Stimulated activated effector memory CD8-positive, alpha-beta T cell treated with anti-CD3 and anti-CD28 coated beads, Interleukin-12 subunit alpha, Interleukin-12 subunit beta, amount 100 ng/mL, for 72 hours (primary cell): ENCODE results near the gene SLC22A16.
"Not testable (repeated sequence)": the region's sequence is repeated elsewhere in the genome, so short reads cannot be mapped to it uniquely, and the experiment has no call there.

Experiments
- ATAC-seq: fragments of 150-1000 bp; cut with Tn5 transposase; 2 replicates; pipeline ENCODE4 v1.10.0; 2021
- DNase-seq, 2 donors: peaks; one replicate each; pipeline ENCODE4 v3.0.0; 2021 to 2022; ENCODE audit warnings: low spot score in 2 of 2
- H3K27ac Mint-ChIP-seq: one replicate; pipeline ENCODE4 v1.8.0; 2022; ENCODE audit warnings: mild to moderate bottlenecking, mixed read lengths
- H3K36me3 Mint-ChIP-seq: one replicate; pipeline ENCODE4 v1.8.0; 2022; ENCODE audit warnings: mild to moderate bottlenecking, mixed read lengths
- H3K4me1 Mint-ChIP-seq: one replicate; pipeline ENCODE4 v1.8.0; 2022; ENCODE audit warnings: mixed read lengths
- H3K4me3 Mint-ChIP-seq: one replicate; pipeline ENCODE4 v1.8.0; 2022; ENCODE audit warnings: mild to moderate bottlenecking, mixed read lengths
- H3K9me3 Mint-ChIP-seq: one replicate; pipeline ENCODE4 v1.8.0; 2022; ENCODE audit warnings: mixed read lengths

SLC22A16 gene

DNA sequence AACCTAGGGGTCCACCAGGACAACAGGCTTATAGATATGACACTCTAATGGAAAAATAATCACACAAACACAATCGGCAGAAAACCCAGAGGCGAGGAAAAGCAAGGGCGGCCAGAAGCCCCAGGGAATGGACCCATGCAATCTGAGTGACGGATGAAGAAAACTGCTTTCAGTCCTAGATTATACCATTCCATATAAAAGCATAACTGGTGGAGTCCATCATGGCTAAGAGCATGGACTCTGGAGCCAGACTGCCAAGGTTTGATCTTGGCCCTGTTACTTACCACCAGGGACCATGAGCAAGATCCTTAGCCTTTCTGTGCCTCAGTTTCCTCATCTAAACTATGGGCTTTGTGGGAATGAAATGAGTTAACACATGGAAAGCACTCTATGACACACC is 3.7 kb downstream of the SLC22A16 start:
- no peak overlapping the region for H3K27ac Mint-ChIP-seq
- DNase-seq (no peak), ATAC-seq (no peak)
- no peaks in the 10 kb centered on the region for H3K36me3 Mint-ChIP-seq
- no peak overlapping the region for H3K4me3 Mint-ChIP-seq
- H3K4me1 Mint-ChIP-seq, result peaks cover 13% of the 10 kb centered on the region
- no peaks in the 10 kb centered on the region for H3K9me3 Mint-ChIP-seq

DNA sequence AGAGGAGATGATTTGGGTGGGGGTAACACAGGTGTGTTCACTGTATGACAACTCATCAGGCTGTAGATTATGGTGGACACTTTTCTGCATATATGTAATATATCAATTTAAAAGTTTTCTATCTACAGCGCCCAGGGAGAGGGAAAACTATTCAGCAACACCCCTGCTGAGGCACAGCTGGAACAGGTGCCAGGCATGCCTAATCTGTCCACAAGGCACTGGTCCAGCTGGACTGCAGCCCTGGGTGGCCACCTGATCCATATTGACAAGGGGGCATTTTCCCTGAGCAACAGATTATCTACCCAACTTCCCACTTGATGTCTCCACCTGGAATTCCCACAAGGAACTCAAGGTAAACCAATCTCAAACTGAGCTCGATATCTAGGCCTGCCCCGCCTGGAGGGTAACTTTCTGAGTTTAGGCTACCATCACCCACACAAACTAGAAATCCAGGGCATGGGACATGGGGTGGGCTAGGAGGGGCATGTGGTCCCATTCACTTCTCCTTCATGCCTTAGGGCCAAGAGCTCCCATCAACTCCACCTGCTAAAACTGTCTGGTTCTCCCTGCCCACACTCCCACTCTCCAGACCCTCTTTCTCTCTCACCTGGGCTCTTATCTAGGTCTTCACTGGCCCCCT is 4.6 kb downstream of the SLC22A16 start:
- no peaks in the 10 kb centered on the region for H3K9me3 Mint-ChIP-seq
- H3K4me3 Mint-ChIP-seq, result no peak overlapping the region
- peaks cover 13% of the 10 kb centered on the region for H3K4me1 Mint-ChIP-seq
- no peak for ATAC-seq
- no peak for DNase-seq
- no peak overlapping the region for H3K27ac Mint-ChIP-seq
- H3K36me3 Mint-ChIP-seq, result no peaks in the 10 kb centered on the region

DNA sequence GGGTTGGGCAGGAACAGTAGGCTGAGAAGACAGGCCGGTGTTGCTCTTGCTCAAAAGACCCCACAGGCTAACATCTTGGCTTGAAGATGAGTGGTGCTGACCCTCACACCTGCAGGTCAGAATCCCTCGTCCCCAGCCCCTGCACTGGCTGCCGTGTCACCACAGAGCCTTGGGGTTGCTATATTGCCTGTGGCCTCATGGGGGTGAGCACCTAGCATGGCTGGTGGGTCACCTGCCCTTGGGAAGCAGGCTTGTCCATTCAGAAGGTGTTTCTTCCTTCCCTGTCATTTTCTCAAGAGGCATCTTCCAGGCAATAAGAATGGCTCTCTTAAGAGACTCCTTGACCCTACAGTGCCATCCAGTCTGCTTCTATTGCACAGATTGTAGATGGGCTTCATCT is 7.7 kb downstream of the SLC22A16 start:
- H3K4me1 Mint-ChIP-seq, result no peaks in the 10 kb centered on the region

DNA sequence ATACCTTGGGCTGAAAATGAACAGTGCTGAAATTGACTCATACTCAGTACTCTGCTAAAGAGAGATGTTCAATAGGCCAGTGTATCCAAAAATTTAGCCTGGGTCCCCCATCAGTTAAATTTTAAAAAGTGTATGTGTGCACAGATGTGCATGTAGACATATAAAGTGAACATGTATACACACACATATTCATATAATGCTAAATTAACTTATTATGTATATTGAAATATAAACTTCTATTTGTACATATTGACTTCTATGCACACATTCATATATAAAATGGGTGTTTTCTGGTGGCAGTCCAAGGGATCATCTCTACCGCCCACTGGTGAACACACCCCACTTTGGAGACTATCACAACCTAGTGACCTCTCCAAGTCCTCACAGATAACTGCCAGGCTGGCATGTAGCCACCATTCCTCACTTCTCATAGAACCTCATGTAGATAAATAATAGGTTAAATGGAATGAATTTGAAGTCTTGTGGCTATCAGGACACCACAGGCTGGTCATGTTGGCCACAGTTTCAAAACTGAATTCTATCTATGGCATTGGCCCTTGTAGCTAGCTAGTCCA is 8.8 kb downstream of the SLC22A16 start:
- Mint-ChIP-seq H3K27ac (no peak overlapping the region), H3K4me3 (no peak overlapping the region), H3K36me3 (no peaks in the 10 kb centered on the region), H3K4me1 (no peaks in the 10 kb centered on the region), H3K9me3 (peaks cover 9% of the 10 kb centered on the region)
- DNase-seq (no peak), ATAC-seq (no peak)

More for the DNA sequence above, 7.7 kb downstream of the SLC22A16 start:
- Mint-ChIP-seq H3K4me3 (no peak overlapping the region), H3K27ac (no peak overlapping the region), H3K9me3 (peaks cover 4% of the 10 kb centered on the region), H3K36me3 (no peaks in the 10 kb centered on the region)
- ATAC-seq (peak; percentile 14), DNase-seq (no peak)

DNA sequence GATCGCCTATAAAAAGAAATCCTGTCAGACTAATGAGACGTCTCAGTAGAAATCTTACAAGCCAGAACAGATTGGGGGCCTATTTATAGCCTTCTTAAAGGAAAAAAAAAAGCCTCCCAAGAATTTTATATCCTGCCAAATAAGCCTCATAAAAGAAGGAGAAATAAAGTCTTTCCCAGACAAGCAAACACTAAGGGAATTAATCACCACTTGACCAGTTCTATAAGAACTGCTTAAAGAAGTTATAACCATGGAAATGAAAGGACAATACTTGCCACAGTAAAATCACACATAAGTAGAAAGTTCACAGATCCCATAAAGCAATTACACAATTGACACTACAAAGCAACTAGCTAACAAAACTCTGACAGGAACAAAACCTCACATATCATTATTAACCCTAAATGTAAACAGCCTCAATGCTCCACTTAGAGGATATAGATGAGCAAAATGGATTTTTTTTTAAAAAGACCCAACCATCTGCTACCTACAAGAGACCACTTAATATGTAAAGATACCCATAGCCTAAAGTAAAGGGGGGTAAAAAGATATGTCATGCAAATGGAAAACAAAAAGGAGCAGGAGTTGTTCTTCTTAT is 13.4 kb downstream of the SLC22A16 start:
- DNase-seq (no peak), ATAC-seq (no peak)
- Mint-ChIP-seq H3K9me3 (peaks cover 14% of the 10 kb centered on the region), H3K27ac (no peak overlapping the region), H3K4me1 (no peaks in the 10 kb centered on the region), H3K36me3 (no peaks in the 10 kb centered on the region), H3K4me3 (no peak overlapping the region)

DNA sequence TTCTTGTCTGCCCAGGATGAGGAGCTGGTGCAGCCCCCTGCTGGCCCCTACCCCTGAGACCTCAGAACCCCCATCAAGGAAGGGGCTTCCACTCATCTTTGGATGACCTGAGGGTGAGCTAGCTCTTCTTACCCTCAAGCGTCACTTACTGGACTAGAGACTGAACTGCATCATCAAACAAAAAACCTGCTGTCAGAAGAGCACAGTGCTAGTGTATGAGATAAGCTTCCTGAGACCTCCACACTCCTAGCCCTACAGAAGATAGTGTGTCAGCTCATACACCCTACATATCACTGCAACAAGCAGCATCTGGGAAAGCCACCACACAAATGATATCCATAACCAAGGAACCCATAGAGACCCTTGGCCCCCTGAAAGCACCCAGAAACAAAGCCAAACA is 15.0 kb downstream of the SLC22A16 start:
- no peaks in the 10 kb centered on the region for H3K4me1 Mint-ChIP-seq
- no peak for ATAC-seq
- H3K27ac Mint-ChIP-seq, result no peak overlapping the region

DNA sequence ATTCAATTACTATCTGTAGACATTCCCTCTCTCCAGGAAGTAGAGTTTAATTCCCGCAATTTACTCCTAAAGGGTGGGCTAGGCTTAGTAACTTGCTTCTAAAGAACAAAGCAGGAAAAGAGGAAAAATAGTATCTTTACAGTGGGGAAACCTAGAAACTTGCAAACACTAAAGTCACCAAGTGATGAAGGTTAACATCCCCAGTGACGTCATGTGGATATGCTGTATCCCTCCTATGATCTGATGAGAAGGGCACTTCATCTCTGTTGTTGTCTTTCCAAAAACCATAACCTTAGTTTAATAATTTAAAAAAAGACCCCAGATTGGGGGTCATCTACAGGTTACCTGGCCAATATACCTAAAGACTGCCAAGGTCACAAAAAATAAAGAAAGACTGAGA is 17.3 kb downstream of the SLC22A16 start:
- H3K27ac Mint-ChIP-seq, result no peak overlapping the region
- no peak for ATAC-seq
- H3K4me3 Mint-ChIP-seq, result no peak overlapping the region
- H3K9me3 Mint-ChIP-seq, result peaks cover 12% of the 10 kb centered on the region
- no peaks in the 10 kb centered on the region for H3K36me3 Mint-ChIP-seq
- no peaks in the 10 kb centered on the region for H3K4me1 Mint-ChIP-seq
- no peak for DNase-seq

More for the DNA sequence above, 15.0 kb downstream of the SLC22A16 start:
- Mint-ChIP-seq H3K36me3 (no peaks in the 10 kb centered on the region), H3K9me3 (peaks cover 14% of the 10 kb centered on the region), H3K4me3 (no peak overlapping the region)
- DNase-seq, result no peak

DNA sequence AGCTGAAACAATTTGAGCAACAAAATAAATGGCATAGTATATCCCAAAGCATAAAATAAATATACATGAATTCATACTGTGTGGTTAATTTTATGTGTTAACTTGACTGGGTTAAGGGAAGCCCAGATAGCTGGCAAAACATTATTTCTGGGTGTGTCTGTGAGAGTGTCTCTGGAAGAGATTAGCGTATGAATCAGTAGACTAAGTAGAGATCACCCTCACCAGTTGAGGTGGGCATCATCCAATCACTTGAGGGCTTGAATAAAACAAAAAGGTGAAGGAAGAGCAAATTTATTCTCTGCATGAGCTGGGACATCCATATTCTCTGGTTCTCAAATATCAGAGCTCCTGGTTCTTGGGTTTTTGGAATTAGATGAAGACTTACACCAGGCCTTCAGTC is 17.9 kb downstream of the SLC22A16 start:
- no peak for ATAC-seq
- no peak overlapping the region for H3K27ac Mint-ChIP-seq
- H3K4me3 Mint-ChIP-seq, result no peak overlapping the region

DNA sequence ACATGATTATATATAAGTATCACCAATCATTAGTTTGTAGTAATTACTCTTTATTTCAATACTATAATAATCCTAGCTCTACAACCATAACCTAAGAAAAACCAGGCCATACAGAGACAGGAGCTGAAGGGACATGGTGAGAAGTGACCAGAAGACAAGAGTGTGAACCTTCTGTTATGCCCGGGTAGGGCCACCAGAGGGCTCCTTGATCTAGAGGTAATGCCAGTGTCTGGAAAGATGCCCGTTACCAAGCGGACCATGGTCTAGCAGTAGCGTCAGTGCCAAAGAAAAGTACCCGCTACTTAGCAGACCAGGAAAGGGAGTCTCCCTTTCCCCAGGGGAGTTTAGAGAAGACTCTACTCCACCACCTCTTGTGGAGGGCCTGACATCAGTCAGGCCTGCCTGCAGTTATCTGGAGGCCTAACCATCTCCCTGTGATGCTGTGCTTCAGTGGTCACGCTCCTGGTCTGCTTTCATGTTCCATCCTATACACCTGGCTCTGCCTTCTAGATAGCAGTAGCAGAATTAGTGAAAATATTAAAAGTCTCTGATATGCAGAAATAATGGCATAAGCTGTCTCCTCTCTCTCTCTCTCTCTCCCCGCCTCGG is 18.7 kb downstream of the SLC22A16 start:
- not testable (repeated sequence) for DNase-seq, H3K4me1 Mint-ChIP-seq, H3K27ac Mint-ChIP-seq

More for the DNA sequence above, 17.9 kb downstream of the SLC22A16 start:
- Mint-ChIP-seq H3K4me1 (no peaks in the 10 kb centered on the region), H3K9me3 (peaks cover 7% of the 10 kb centered on the region), H3K36me3 (no peaks in the 10 kb centered on the region)
- DNase-seq, result no peak

DNA sequence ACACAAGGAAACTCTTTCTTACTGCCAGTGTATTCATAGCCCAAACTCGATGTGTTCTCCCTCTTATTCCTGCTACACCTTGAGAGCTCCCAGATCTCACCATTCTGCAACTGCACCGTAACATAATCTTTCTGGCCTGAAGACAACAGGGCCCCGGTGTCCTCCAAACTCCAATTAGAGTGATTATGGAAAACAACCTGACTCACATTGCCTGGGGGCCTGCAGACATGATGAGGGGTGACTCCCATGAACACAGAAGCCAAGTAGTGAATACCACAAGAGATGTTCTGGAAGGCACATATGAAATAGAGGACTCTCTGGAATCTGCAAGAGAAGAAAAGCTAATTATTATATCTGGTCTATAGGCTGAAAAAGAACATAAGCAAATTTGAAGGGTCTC is 19.7 kb downstream of the SLC22A16 start:
- ATAC-seq (no peak), DNase-seq (no peak)
- Mint-ChIP-seq H3K4me1 (no peaks in the 10 kb centered on the region), H3K4me3 (no peak overlapping the region), H3K36me3 (no peaks in the 10 kb centered on the region), H3K9me3 (peaks cover 3% of the 10 kb centered on the region), H3K27ac (no peak overlapping the region)

More for the DNA sequence above, 18.7 kb downstream of the SLC22A16 start:
- H3K4me3 Mint-ChIP-seq, ATAC-seq, H3K36me3 Mint-ChIP-seq, H3K9me3 Mint-ChIP-seq: not testable (repeated sequence)

DNA sequence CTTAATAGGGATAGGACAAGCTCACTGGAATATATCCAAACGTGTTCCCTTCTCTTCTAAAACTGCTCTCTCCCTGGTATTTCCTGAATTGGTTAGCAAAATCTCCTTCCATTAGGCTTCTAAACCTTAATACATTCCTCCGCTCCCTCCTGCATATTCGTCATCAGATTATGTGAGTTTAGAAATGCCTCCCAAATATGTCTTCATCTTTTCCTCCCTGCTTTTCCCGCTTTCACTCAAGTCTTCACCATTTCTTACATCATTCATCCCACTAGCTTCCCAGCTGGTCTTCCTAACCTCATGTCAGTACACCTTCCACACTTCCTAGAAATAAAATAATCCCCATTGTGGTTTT is 26.9 kb downstream of the SLC22A16 start:
- Mint-ChIP-seq H3K9me3 (no peaks in the 10 kb centered on the region), H3K4me3 (no peak overlapping the region), H3K36me3 (no peaks in the 10 kb centered on the region), H3K4me1 (no peaks in the 10 kb centered on the region), H3K27ac (no peak overlapping the region)
- DNase-seq (no peak), ATAC-seq (no peak)

DNA sequence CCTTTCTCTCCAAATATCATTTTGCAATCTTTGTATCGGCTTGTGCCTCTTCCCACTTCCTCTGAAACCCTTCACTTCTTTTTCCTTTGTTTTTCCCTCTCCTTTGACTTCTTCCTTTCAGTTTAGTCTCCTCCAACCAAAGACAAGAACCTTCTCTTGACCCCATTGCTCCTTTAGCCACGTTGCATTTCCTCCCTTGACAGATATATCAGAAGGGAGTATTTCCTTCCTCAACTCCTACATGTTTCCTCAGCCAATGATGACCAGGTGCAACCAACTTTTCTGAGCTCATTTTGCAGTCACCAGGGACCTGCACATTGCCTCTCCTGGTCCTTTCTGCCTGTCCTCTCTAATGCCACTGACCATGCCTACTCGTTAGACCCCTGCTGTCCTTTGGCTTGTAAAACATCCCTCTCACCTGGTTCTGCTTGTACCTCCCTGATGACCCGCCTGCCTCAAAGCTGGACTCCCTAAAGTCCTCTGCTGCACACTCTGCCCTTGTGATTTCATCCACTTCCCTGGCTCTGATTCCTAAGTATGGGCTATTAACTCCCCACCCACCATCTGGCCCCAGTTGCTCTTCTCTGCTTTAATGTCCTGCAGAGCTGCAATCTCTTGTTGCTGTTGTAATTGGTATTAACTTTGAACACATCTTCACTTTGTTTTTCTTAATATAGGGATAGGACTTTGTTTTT is 27.4 kb downstream of the SLC22A16 start:
- Mint-ChIP-seq H3K4me1 (no peaks in the 10 kb centered on the region), H3K27ac (no peak overlapping the region), H3K4me3 (no peak overlapping the region), H3K36me3 (no peaks in the 10 kb centered on the region), H3K9me3 (no peaks in the 10 kb centered on the region)
- DNase-seq (no peak), ATAC-seq (no peak)

DNA sequence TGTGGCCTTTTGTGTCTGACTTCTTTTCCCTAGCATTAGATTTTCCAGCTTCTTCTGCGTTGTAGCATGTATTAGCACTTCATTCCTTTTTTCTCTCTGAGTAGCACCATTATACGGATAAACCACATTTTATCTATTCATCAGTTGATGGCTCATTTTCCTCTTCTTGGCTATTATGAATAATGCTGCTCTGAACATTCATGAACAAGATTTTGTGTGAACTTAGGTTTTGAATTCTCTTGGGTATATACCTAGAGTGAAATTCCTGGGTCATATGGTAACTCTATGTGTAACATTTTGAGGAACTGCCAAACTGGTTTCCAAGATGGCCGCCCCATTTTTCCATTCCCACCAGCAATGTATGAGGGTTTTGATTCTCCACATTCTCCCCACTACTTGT is 28.7 kb downstream of the SLC22A16 start:
- DNase-seq (no peak), ATAC-seq (no peak)
- no peak overlapping the region for H3K4me3 Mint-ChIP-seq
- no peak overlapping the region for H3K27ac Mint-ChIP-seq
- H3K9me3 Mint-ChIP-seq, result no peaks in the 10 kb centered on the region
- no peaks in the 10 kb centered on the region for H3K36me3 Mint-ChIP-seq
- no peaks in the 10 kb centered on the region for H3K4me1 Mint-ChIP-seq

DNA sequence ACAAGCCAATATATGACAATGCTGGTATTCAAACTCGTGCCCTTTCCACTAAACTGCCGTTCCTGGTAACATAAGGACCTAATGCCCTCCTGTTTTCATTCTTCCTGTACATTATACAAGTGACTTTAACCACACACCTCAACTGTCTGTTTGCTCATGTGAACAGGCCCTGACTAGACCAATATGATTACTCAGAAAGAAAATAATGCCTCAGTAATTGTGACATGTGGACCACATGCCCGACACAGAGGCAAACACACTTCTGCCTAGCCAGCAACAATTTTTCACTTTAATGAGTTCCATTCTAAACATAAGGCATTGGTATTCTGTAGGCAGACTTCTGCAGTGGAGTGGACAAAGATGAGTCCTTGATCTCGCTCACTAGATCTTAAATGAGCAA is 30.0 kb downstream of the SLC22A16 start:
- Mint-ChIP-seq H3K27ac (no peak overlapping the region), H3K4me3 (no peak overlapping the region), H3K36me3 (no peaks in the 10 kb centered on the region), H3K4me1 (no peaks in the 10 kb centered on the region), H3K9me3 (no peaks in the 10 kb centered on the region)
- no peak for DNase-seq
- ATAC-seq, result peak; percentile 50

DNA sequence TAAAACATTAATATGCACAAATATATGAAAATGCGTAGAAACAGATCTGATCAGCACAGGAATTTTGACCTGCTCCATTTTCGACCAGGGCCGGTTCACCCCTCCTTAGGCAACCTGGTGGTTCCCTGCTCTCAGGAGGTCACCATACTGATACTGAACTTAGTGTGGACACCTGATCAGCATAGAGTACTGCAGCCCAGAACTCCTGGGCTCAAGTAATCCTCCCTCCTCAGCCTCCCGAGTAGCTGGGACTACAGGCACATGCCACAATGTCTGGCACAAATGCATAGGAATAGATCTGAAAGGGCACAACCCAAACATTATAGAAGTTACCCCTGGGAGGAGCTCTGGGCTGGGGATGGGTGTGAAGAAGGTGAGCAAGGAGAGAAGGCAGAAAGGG is 36.4 kb downstream of the SLC22A16 start:
- Mint-ChIP-seq H3K4me1 (no peaks in the 10 kb centered on the region), H3K9me3 (no peaks in the 10 kb centered on the region), H3K27ac (no peak overlapping the region), H3K4me3 (no peak overlapping the region), H3K36me3 (no peaks in the 10 kb centered on the region)
- ATAC-seq, result no peak
- no peak for DNase-seq
